ENCODE measurements around the gene TAS1R3. TPM values are rescaled to one million over a fixed set of nuclear protein-coding genes. Genes with fewer than 3 reads are reported as not detected.

The TAS1R3 gene
- total RNA-seq, 1 donor, result 0.09 TPM

DNA sequence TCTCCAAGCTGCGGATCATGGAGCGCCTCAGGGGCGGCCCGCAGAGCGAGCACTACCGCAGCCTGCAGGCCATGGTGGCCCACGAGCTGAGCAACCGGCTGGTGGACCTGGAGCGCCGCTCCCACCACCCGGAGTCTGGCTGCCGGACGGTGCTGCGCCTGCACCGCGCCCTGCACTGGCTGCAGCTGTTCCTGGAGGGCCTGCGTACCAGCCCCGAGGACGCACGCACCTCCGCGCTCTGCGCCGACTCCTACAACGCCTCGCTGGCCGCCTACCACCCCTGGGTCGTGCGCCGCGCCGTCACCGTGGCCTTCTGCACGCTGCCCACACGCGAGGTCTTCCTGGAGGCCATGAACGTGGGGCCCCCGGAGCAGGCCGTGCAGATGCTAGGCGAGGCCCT lies 3.8 kb upstream of the TAS1R3 start:
- TF ChIP-seq, protein P1, sequence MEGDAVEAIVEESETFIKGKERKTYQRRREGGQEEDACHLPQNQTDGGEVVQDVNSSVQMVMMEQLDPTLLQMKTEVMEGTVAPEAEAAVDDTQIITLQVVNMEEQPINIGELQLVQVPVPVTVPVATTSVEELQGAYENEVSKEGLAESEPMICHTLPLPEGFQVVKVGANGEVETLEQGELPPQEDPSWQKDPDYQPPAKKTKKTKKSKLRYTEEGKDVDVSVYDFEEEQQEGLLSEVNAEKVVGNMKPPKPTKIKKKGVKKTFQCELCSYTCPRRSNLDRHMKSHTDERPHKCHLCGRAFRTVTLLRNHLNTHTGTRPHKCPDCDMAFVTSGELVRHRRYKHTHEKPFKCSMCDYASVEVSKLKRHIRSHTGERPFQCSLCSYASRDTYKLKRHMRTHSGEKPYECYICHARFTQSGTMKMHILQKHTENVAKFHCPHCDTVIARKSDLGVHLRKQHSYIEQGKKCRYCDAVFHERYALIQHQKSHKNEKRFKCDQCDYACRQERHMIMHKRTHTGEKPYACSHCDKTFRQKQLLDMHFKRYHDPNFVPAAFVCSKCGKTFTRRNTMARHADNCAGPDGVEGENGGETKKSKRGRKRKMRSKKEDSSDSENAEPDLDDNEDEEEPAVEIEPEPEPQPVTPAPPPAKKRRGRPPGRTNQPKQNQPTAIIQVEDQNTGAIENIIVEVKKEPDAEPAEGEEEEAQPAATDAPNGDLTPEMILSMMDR (IDR thresholded peaks at IDR 0.05; ENCODE audit: insufficient read depth, low read length), result no peak
- no peak overlapping the region for H3K4me3 ChIP-seq (ENCODE audit: low read depth, low read length)
- DNase-seq (ENCODE audit: low read depth), result no peak

DNA sequence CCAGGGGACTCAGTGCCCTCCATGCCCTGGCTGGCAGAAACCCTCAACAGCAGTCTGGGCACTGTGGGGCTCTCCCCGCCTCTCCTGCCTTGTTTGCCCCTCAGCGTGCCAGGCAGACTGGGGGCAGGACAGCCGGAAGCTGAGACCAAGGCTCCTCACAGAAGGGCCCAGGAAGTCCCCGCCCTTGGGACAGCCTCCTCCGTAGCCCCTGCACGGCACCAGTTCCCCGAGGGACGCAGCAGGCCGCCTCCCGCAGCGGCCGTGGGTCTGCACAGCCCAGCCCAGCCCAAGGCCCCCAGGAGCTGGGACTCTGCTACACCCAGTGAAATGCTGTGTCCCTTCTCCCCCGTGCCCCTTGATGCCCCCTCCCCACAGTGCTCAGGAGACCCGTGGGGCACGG lies 2.8 kb upstream of the TAS1R3 start:
- TF ChIP-seq, protein P1 (IDR thresholded peaks at IDR 0.05; ENCODE audit: insufficient read depth, low read length), result no peak
- no peak overlapping the region for H3K4me3 ChIP-seq (ENCODE audit: low read depth, low read length)
- no peak for DNase-seq (ENCODE audit: low read depth)

DNA sequence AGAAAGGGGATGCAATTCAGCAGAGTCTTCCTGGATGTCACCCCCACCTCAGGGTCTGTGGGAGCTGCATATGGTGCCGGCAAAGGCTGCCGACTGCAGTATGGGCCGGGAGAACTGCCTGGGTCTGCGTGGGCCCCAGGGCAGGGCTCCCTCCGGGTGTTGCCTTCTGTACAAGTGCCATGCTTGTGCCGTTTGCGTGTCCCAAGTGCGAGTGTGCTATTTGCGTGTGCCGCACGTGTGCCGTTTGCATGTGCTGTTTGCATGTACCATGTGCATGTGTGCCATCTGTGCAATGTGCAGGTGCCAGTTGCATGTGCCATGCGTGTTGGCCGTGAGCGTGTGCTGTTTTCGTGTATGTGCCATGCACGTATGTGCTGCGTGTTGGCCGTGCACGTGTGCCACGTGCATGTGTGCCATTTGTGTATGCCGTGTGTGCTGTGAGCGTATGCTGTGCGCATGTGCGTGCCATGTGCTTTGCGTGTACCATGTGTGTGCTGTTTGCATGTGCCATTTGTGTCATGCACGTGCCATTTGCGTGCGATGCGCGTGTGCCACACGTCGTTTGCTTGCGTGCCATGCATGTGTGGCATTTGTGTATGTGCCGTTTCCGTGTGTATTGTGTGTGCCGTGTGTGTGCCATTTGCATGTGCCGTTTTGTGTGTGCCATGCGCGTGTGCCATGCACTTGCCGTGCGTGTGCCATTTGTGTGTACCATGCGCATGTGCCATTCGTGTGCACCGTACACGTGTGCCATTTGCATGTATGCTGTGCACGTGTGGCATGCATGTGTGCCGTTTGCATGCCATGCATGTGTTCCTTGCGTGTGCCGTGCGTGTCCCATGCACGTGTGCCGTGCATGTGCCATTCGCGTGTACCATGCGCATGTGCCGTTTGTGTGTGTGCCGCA lies 1.5 kb upstream of the TAS1R3 start:
- no peak overlapping the region for H3K4me3 ChIP-seq (ENCODE audit: low read depth, low read length)
- TF ChIP-seq, protein P1 (IDR thresholded peaks at IDR 0.05; ENCODE audit: insufficient read depth, low read length), result no peak
- no peak for DNase-seq (ENCODE audit: low read depth)

DNA sequence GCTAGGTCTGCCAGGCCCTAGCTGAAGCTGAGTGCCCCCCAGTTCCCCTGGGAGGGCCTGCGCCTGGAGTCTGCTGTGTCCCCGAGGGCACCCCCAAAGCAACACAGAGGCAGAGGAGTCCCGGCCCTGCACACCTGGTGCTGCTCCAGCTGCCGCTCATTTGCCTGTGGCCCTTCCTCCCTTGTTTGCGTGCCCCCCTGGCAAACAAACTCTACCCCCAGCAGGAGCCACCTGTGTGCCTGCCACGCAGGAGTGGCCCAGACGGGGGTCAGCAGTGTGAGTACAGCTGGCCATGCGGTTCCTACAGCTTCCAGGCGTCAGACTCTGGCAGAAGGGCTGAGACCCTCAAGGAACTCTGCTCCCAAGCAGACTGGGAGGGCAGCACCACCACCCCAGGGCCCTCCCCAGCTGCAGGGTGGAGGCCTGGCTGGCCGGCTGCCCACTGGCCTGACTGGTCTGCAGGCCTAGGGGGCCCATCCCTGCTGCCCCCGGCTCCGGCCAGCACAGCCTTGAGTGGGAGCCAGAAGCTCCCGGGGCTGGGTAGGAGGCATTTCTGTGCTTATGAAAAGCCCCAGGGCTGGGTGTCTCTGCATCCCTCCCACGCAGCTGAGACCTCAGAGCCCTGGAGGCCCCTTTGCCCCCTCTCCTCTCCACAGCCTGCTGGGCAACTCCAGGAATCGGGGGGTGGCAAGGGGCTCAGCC lies 563 bp upstream of the TAS1R3 start:
- H3K4me3 ChIP-seq (ENCODE audit: low read depth, low read length), result no peak overlapping the region
- TF ChIP-seq, protein P1 (IDR thresholded peaks at IDR 0.05; ENCODE audit: insufficient read depth, low read length), result no peak
- peak; percentile 35 for DNase-seq (ENCODE audit: low read depth)

DNA sequence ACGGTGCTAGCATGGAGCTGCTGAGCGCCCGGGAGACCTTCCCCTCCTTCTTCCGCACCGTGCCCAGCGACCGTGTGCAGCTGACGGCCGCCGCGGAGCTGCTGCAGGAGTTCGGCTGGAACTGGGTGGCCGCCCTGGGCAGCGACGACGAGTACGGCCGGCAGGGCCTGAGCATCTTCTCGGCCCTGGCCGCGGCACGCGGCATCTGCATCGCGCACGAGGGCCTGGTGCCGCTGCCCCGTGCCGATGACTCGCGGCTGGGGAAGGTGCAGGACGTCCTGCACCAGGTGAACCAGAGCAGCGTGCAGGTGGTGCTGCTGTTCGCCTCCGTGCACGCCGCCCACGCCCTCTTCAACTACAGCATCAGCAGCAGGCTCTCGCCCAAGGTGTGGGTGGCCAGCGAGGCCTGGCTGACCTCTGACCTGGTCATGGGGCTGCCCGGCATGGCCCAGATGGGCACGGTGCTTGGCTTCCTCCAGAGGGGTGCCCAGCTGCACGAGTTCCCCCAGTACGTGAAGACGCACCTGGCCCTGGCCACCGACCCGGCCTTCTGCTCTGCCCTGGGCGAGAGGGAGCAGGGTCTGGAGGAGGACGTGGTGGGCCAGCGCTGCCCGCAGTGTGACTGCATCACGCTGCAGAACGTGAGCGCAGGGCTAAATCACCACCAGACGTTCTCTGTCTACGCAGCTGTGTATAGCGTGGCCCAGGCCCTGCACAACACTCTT lies 1.1 kb downstream of the TAS1R3 start:
- DNase-seq (ENCODE audit: low read depth), result no peak
- H3K4me3 ChIP-seq (ENCODE audit: low read depth, low read length), result no peak overlapping the region
- TF ChIP-seq, protein P1 (IDR thresholded peaks at IDR 0.05; ENCODE audit: insufficient read depth, low read length), result no peak

DNA sequence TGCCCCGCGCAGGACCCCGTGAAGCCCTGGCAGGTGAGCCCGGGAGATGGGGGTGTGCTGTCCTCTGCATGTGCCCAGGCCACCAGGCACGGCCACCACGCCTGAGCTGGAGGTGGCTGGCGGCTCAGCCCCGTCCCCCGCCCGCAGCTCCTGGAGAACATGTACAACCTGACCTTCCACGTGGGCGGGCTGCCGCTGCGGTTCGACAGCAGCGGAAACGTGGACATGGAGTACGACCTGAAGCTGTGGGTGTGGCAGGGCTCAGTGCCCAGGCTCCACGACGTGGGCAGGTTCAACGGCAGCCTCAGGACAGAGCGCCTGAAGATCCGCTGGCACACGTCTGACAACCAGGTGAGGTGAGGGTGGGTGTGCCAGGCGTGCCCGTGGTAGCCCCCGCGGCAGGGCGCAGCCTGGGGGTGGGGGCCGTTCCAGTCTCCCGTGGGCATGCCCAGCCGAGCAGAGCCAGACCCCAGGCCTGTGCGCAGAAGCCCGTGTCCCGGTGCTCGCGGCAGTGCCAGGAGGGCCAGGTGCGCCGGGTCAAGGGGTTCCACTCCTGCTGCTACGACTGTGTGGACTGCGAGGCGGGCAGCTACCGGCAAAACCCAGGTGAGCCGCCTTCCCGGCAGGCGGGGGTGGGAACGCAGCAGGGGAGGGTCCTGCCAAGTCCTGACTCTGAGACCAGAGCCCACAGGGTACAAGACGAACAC lies 1.8 kb downstream of the TAS1R3 start:
- DNase-seq (ENCODE audit: low read depth), result no peak
- no peak overlapping the region for H3K4me3 ChIP-seq (ENCODE audit: low read depth, low read length)
- TF ChIP-seq, protein P1 (IDR thresholded peaks at IDR 0.05; ENCODE audit: insufficient read depth, low read length), result no peak

Measured in fibroblast of the aortic adventitia (primary cell).